HG03060 (cell line): Measurements from ENCODE around the gene USHBP1.
A peak's percentile ranks its signal among the peaks of the same experiment; 100 is the strongest.
"Not testable (repeated sequence)": the region's sequence is repeated elsewhere in the genome, so short reads cannot be mapped to it uniquely, and the experiment has no call there.

Source experiments
- ATAC-seq: cut with Tn5 transposase; IDR thresholded peaks from one replicate; pipeline ENCODE4 v1.9.1; 2021; ENCODE audit warnings: low read depth, moderate number of reproducible peaks; ENCODE audit not compliant: unreplicated experiment

The USHBP1 gene

DNA sequence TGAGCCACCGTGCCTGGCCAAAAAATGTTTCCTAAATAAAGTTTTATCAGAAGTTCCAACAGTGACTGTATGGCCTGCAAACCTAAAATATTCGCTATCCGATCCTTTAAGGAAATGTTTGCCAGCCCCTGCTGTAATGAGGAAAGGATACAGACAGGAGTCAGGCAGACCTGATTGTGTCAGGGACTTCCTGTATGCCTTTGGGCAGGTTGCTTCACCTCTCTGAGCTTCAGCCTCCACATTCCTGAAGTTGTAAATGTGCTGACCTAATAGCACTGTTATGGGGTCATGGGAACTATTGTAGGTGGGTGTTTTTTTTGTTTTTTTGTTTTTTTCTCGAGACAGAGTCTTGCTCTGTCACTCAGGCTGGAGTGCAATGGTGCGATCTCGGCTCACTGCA, 32.4 kb upstream of the USHBP1 start:
- ATAC-seq = no peak

DNA sequence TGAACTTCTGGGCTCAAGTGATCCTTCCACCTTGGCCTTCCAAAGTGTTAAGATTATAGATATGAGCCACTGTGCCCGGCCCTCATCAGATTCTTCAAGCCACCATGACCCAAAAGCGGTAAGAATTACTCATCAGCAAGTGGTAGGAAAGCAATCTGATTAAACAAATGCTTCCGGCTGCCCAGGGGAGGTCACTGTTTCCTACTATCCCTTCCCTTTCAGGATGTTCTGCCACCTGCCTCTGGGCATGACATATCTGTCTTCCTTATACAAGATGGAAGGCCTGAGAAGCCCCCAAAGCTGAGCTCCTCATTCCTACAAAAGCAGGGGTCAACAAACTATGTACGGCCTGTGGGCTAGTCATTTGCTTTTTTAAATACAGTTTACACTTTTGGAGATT, 31.7 kb upstream of the USHBP1 start:
- no peak for ATAC-seq

DNA sequence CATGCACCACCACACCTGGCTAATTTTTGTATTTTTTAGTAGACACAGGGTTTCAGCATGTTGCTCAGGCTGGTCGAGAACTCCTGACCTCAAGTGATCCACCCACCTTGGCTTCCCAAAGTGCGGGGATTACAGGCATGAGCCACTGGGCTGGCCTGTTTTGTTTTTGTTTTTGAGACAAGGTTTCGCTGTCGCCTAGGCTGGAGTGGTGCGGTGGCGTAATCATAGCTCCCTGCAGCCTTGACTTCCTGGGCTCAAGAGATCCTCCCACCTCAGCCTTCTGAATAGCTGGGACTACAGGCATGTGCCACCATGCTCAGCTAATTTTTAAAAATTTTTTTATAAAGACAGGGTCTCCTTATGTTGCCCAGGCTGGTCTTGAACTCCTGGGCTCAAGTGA, 31.0 kb upstream of the USHBP1 start:
- ATAC-seq = not testable (repeated sequence)

DNA sequence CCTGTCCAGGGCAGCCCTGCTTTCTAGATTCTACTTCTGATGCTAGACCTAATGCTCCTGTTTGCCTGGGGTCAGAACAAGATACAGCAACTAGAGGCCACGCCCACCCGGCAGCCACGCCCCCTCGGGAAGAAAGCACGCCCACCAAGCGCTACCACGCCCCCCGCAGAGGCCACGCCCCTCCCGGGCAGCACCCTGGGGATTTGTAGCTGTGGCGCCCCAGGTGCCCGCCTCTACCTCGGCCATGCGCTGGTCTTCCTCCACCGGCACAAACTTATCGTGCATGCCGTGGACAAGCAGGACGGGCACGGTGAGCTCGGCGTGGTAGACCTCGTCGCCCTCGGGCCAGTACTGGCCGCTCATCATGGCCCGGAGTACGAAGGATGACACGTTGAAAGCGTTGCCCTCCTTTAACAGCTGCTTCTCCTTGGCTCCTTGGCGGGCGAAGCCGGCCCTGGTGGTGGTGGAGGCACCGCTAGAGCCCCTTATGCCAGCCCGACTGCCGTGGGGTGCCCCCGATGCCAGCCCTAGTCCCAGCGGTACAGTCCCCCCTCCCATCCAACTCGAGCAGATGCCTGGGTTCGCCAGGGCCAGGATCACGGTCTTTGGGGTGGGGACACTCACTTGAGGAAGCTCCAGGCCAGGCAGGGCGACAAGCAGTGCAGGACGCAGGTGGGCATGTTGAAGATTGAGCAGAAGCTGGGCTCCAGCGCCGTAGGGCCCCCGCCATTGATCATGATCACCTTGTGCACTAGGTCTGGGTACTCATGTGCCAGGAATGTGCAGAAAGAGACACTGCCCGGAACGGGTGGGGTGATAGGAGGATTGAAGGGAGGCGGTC, 29.7 kb upstream of the USHBP1 start:
- ATAC-seq = no peak

DNA sequence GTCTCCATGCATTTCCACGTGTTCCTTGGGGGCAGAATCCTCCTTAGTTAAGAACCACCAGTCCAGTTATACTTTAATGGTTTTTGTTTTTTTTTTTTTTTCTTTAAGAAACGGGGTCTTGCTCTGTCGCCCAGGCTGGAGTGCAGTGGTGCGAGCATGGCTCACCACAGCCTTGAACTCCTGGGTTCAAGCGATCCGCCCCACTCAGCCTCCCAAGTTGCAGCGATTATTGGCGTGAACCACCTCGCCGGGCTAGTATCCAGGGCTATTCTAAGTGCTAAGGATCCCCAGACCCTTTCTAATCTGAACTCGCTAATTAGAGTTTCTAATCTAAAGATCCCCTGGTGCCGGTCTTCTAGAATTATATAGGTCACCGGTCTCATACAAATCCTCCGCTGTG, 29.1 kb upstream of the USHBP1 start:
- no peak for ATAC-seq

DNA sequence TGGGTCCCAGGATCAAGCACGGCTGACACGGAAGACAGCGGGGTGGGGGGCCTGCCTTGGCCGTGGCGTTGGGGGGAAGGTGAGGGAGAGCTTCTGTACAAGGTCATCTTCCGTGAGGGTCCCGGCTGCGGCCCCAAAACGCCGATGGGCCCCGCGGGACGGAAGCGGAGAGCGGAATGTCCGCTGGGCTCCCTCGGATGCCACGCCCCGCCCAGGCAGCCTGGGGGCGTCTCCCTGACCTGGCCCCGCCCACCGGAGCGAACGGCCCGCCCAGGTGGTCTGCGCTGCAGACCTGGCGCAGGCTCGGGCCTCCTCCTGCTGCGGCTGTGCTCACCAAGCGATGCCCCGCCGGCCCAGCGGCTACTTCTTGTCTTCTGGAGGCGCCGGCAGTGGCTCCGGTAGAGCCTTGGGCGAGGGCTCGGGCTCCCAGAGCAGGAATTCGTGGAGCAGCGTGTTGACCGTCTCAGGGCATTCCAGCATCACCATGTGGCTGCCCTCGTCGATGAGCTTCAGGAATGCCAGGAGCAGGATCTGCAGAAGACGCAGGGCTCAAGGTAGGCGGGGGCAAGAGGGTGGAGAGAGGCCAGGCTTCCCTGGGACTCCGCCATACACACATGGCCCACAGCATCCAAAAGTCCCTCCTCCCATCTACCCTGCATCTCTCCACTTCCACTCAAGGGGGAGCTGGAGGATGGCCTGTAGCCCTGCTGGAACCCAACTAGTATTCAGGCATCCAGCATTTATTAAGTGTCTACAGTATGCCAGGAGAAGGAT, 27.9 kb upstream of the USHBP1 start:
- ATAC-seq = no peak

DNA sequence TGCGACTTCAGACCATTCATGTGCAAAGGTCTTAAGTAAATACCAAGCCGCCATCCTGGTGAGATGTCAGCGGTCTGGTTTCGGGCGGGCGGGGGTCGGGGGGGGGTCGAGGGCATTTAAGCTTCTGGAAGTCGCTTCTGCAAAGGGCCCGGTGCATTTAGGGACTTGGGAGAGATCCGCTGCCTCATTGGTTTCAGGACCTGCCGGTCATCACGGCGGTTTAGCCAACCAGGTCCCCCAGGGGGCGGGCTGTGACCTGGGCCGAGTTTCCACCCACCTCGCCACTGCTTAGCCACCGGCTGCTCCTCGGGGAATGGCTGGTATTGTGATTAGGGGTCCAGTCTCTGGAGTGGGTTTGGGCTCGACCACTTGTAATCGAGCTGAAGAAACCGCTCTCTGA, 24.9 kb upstream of the USHBP1 start:
- ATAC-seq = no peak

DNA sequence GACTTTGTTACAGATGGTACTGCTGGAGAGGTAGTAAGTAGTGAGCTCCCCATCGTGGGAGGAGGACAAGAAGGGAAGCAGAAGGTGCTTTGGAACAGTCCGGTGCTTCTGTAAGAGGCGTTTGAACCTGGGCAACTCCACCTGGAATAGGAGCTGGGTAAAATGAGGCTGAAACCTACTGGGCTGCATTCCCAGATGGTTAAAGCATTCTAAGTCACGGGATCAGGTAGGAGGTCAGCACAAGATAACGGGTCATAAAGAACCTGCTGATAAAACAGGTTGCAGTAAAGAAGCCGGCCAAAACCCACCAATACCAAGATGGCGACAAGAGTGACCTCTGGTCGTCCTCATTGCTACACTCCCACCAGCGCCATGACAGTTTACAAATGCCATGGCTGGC, 22.2 kb upstream of the USHBP1 start:
- no peak for ATAC-seq

DNA sequence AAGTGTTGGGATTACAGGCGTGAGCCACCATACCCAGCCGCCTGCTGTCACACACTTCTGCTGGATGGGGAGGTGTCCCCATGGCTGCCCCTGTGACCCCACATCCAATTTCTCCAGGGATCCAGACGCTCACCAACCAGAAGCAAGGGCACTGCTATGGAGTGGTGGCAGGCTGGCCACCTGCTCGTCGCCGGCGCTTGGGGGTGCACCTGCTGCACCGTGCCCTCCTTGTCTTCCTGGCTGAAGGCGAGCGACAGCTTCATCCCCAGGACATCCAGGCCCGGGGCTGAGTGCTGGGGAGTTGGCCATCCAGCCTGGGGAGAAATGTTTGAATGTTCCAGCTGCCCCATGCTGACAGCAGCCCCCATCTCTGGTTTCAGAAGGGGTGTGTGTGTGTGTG, 21.7 kb upstream of the USHBP1 start:
- ATAC-seq = no peak

DNA sequence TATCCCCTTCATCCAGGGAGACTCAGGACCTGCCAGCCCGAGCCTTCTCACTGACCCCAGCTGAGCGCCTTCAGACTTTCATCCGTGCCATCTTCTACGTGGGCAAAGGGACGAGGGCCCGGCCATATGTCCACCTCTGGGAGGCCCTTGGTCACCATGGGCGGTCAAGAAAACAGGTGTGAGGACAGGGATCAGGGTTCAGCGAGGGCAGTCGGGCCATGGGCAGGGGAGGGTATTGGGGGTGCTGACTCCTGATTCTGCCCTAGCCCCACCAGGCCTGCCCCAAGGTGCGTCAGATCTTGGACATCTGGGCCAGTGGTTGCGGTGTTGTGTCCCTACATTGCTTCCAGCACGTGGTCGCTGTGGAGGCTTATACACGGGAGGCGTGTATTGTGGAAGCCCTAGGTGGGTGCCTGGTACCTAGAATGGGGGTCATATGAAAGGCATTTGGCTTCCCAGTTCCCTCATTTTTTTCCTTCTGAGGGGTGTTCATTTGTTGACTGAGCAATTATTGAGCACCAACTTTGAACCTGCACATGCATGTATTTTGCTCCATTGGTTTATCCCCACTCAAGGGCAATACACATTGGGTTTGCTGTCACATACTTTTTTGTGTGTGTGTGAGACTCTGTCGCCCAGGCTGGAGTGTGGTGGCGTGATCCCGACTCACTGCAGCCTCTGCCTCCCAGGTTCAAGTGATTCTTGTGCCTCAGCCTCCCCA, 21.0 kb upstream of the USHBP1 start:
- no peak for ATAC-seq

DNA sequence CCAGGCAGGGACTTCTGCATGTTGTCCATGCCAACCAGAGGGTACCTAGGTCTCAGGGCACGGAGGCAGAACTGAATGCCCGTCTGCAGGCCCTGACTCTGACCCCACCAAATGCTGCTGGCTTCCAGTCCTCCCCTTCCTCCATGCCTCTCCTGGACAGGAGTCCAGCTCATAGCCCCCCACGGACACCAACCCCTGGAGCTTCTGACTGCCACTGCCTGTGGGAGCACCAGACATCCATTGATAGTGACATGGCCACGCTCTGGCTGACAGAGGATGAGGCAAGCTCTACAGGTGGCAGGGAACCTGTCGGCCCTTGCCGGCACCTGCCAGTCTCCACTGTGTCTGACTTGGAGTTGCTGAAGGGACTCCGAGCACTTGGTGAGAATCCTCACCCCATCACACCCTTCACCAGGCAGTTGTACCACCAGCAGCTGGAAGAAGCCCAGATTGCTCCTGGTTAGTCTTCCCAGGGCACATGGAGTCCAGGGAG, 19.0 kb upstream of the USHBP1 start:
- ATAC-seq = no peak

DNA sequence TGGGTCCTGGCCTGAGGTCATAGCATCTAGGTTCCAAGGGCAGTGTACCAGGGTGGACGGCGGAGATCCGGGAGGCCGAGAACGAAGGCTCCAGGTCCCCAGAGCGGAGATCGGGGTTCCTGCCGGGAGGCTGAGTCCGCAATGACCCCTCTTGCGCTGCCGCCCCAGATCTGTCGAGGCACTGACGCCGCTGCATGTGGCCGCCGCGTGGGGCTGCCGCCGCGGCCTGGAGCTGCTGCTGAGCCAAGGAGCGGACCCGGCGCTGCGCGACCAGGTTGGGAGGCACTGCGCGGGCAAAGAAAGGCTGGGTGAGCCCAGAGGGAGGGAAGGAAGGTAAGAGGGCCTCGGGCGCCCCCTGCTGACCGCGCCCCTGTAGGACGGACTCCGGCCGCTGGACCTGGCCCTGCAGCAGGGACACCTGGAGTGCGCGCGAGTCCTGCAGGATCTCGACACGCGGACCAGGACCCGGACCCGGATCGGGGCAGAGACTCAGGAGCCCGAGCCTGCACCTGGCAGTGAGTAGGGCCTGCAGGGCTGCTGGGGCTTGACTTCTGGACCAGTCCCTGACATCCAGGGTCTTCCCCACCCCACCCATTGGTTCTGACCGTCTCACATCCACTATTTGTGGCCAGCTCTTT, 18.1 kb upstream of the USHBP1 start:
- ATAC-seq = no peak

DNA sequence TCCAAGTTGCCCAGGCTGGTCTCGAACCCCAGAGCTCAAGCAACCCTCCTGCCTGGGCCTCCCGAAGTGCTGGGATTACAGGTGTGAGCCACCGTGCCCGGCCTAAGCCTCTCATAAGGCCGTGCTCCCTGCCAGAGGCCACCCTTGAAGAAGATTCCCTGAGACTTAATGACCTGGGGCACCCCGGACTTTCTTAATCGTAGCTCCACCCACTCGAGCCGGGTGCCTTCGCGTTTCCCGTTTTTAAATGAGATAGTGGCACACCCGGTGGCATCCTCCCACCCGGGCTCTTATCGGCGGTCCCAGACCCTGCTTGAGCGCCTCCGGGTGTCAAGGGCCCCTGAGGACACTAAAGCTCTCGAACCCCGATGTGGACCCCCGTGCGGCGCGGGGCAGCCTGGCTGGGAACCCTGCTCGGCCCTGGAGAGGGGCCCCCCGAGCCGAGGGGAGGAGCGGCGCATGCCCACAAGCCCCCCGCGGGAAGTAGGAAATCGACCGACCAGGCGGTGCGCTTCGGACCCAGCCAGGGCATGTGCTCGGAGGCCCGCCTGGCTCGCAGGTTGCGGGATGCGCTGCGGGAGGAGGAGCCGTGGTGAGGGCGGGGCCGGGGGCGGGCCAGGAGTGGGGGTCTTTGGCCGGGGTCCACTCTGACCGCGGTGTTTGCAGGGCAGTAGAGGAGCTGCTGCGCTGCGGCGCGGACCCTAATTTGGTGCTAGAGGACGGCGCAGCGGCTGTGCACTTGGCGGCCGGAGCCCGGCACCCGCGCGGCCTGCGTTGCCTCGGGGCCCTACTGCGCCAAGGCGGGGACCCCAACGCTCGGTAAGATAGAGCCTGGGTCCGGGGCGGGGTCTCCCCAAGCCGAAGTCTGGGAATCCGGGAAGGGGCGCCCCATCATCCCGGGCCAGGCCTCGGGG, 17.1 kb upstream of the USHBP1 start, which contains the start of gene ANKLE1:
Gene ANKLE1 (plus strand): TSS at position 511 of the 914 bp plus-strand sequence. CDS start 20 bp downstream, at position 531.
- no peak for ATAC-seq

DNA sequence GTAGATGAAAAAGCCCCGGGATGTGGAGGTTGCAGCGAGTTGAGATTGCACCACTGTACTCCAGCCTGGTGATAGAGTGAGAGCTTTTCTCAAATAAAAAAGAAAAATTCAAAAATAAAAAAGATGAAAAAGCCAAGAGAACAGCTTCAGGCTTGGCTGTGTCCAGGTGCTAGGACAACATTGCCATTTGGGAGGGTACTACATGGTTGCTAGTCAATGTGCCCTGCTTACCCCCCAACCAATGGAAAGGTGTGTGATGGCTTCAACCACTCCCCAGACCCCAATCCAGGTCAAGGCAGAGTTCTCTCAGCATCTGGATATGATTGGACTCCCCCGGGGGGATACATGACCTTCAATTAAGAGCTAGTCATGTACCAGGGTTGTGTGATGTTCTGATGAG, 14.9 kb upstream of the USHBP1 start:
- ATAC-seq = no peak

DNA sequence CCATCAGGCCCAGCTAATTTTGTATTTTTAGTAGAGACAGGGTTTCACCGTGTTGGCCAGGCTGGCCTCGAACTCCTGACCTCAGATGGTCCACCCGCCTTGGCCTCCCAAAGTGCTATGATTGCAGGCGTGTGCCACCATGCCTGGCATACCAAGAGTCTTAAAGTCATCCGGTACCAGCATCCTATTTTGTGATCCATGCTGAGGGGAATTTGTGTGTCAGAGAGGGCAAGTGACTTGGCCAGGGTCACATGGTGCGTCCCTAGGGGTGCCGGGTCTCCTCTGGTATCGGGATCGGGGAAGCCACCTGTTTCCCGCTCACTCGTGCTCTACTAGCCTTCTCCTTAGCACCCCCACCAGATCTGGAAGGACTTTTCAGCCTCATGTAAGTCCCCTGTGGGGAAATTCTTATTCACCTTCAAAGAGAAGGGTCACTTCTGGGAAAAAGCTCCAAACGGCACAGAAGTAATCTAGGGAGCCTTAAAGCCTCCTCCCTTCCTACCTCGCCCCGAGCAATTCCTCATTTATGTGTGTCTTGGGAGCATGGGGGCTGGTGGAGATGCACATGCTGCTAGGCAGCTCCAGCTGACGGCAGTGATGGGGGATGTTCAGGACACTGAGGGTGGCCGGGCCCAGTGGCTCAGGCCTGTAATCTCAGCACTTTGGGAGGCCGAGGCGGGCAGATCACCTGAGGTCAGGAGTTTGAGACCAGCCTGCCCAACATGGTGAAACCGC, 11.1 kb upstream of the USHBP1 start:
- no peak for ATAC-seq

DNA sequence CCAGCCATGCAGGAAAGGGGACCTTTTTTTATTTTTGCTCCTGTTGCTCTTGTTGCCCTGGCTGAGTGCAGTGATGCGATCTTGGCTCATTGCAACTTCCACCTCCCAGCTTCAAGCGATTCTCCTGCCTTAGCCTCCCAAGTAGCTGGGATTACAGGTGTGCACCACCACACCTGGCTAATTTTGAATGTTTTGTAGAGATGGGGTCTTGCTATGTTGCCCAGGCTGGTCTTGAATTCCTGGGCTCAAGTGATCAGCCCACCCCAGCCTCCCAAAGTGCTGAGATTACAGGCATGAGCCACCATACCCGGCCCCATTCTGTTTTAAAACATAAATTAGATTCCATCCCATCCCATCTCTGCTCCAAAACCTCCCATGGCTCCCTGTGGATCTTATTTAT, 10.3 kb upstream of the USHBP1 start:
- ATAC-seq = not testable (repeated sequence)

DNA sequence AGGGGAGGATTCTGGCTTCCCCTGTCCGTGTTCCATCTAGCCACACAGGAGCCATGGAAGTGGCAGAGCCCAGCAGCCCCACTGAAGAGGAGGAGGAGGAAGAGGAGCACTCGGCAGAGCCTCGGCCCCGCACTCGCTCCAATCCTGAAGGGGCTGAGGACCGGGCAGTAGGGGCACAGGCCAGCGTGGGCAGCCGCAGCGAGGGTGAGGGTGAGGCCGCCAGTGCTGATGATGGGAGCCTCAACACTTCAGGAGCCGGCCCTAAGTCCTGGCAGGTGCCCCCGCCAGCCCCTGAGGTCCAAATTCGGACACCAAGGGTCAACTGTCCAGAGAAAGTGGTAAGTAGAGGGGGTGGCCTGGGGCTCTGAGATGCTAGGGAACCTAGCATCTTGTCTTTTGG, 4.2 kb upstream of the USHBP1 start:
- ATAC-seq = no peak

DNA sequence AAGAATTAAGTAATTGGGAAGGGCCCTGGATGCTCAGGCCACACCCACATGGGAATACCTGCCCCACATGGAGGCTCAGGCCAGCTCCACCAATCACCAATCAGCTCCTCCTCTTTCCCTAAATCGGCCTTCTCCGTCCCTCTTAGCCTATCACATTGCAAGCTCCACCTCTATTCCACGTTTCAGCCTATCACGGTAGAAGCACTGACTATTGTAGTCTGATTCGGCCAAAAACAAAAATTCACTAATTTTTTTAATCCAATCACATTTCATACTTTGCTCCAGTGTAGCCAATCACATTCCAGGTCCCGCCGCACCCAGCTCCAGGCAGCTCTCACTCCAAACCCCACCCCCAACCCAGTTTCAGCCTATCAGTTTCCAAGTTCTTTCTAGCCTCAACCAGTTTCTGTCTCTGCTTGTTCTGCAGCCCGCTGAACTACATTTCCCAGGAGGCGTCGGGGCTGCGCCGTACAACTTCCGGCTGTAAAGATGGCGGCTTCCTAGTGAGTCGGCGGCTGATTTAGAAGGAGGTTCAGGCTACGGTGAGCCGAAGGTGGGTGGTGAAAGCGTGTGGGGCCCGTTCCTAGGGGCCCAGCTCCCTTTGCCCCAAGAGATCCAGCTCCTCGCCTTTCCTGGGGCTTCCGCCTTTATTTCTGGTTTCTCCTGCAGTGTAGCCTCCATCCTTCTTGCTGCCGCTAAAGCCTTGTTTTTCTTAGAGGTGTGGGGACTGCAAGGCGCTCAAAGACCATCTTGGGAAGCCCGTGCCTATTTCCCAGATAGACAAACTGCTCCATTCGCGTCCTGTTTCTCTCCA, 2.6 kb upstream of the USHBP1 start, which contains the start of gene BABAM1:
Gene BABAM1 (plus strand): TSS at position 469 of the 814 bp plus-strand sequence. CDS start 1,364 bp downstream, outside the sequence.
- ATAC-seq = peak; percentile 89
